Ureter (tissue), 1 donor: Measurements from ENCODE around the gene SYS1. TPM values are rescaled to one million over a fixed set of nuclear protein-coding genes. Genes with fewer than 3 reads are reported as not detected.

Experiments
- DNase-seq: peaks from one replicate; pipeline ENCODE4 v3.0.0-alpha.2; 2020; ENCODE audit warnings: low spot score
- total RNA-seq: library from RNA; stranded (reverse); gene quantifications from one replicate; pipeline ENCODE4 v1.2.4, GENCODE V29; 2023
- donor health status: DM: yes; HTN: yes; CAD: no.

The SYS1 gene
- 28.8 TPM for total RNA-seq

- DNase-seq, result peak; percentile 99
Observed at GRCh38 chr20:45362804-45363610, at the start of gene SYS1. TSS of gene SYS1 (plus strand) at chr20:45363156. CDS start at chr20:45363532, 376 bp downstream.

- DNase-seq, result no peak
Observed at GRCh38 chr20:45313943-45314342, 49.0 kb upstream of the SYS1 start.

GRCh38 chr20:45315672-45316071 is 47.3 kb upstream of the SYS1 start:
- no peak for DNase-seq

GRCh38 chr20:45316150-45317080 is 46.5 kb upstream of the SYS1 start:
- DNase-seq, result no peak

GRCh38 chr20:45317826-45318225 is 45.1 kb upstream of the SYS1 start:
- no peak for DNase-seq

GRCh38 chr20:45318386-45318939 is 44.5 kb upstream of the SYS1 start:
- DNase-seq, result no peak

GRCh38 chr20:45318948-45319347 is 44.0 kb upstream of the SYS1 start:
- DNase-seq, result no peak

GRCh38 chr20:45320948-45321595 is 41.9 kb upstream of the SYS1 start:
- DNase-seq, result no peak

GRCh38 chr20:45322952-45323383 is 40.0 kb upstream of the SYS1 start:
- DNase-seq, result no peak

- DNase-seq, result no peak
Observed at GRCh38 chr20:45323731-45324130, 39.2 kb upstream of the SYS1 start.

GRCh38 chr20:45325371-45325770 is 37.6 kb upstream of the SYS1 start:
- no peak for DNase-seq

- DNase-seq, result no peak
Observed at GRCh38 chr20:45328451-45328850, 34.5 kb upstream of the SYS1 start.

- no peak for DNase-seq
Observed at GRCh38 chr20:45329497-45330319, 33.2 kb upstream of the SYS1 start.

- no peak for DNase-seq
Observed at GRCh38 chr20:45330476-45330875, 32.5 kb upstream of the SYS1 start.

- no peak for DNase-seq
Observed at GRCh38 chr20:45336530-45337366, 26.2 kb upstream of the SYS1 start.

GRCh38 chr20:45337367-45338120 is 25.4 kb upstream of the SYS1 start:
- DNase-seq, result peak; percentile 65

GRCh38 chr20:45338121-45339030 is 24.6 kb upstream of the SYS1 start:
- no peak for DNase-seq

GRCh38 chr20:45339084-45339483 is 23.9 kb upstream of the SYS1 start:
- peak; percentile 72 for DNase-seq
